Lower lobe of right lung (tissue), 2 donors: Measurements from ENCODE around the gene KRTAP4-11. TPM values are rescaled to one million over a fixed set of nuclear protein-coding genes. Genes with fewer than 3 reads are reported as not detected.
"Not testable (repeated sequence)": the region's sequence is repeated elsewhere in the genome, so short reads cannot be mapped to it uniquely, and the experiment has no call there.

ENCODE experiments used
- ATAC-seq, 2 donors: fragments of 200-7000 bp; cut with Tn5 transposase; one replicate each; pipeline ENCODE4 v1.9.1; 2020 to 2022; ENCODE audit warnings: mild to moderate bottlenecking in 2 of 2, moderate library complexity in 2 of 2
- DNase-seq: peaks from one replicate; pipeline ENCODE4 v3.0.0-alpha.2; 2020
- H3K27ac ChIP-seq: fragments of 200-600 bp; one replicate; pipeline ENCODE4 v1.8.0; 2022
- H3K27me3 ChIP-seq: fragments of 200-600 bp; one replicate; pipeline ENCODE4 v1.8.0; 2022; ENCODE audit warnings: low read depth
- H3K36me3 ChIP-seq: fragments of 200-600 bp; one replicate; pipeline ENCODE4 v1.8.0; 2022; ENCODE audit warnings: mild to moderate bottlenecking
- H3K4me1 ChIP-seq: fragments of 200-600 bp; one replicate; pipeline ENCODE4 v1.8.0; 2022
- H3K4me3 ChIP-seq: fragments of 200-600 bp; one replicate; pipeline ENCODE4 v1.8.0; 2022; ENCODE audit warnings: mild to moderate bottlenecking
- H3K9me3 ChIP-seq: fragments of 200-600 bp; one replicate; pipeline ENCODE4 v1.8.0; 2022
- intact Hi-C: fragments of 100-400 bp; cut with DNase I; formaldehyde crosslinking; loops from one replicate; pipeline ENCODE4 v1.11.0; 2022
- total RNA-seq: library from RNA; stranded (reverse); fragmentation: NEBNext Ultra II Directional; extraction: Animal tissue kit (Norgen Biotek cat#: 25700); gene quantifications from one replicate; pipeline ENCODE4 v1.2.1, GENCODE V29; 2021
- TF ChIP-seq, protein P1 (sequence below): fragments of 200-600 bp; IDR thresholded peaks from one replicate; pipeline ENCODE4 v1.8.0; 2022; ENCODE audit warnings: antibody characterized with exemption, mild to moderate bottlenecking
- donor health status: DM: no; HTN: yes; CAD: no; lungs with severe emphysema.

Gene KRTAP4-11
- total RNA-seq, 1 donor from 2014 or later = not detected

DNA sequence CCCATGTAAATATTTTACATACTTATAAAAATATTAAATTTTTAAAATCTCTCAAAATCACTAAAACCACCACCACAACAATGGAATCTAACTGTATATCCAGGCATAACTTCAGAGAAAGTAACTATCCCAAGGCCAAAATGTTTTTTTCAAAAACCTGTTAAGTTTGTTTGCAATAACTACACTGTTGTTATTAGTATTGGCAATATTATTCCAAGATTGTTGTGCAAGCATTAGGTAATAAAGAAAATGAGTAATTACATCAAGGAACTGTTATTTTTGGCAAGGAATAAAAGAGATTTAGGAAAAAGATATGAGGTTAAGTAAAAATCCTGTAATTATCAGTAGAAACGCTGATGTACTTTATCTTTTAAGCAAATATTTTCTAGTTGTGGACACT lies 9.2 kb upstream of the KRTAP4-11 start:
- DNase-seq = no peak
- Histone ChIP-seq H3K9me3 (no peaks in the 10 kb centered on the region), H3K4me3 (no peak overlapping the region), H3K27ac (no peak overlapping the region), H3K36me3 (no peaks in the 10 kb centered on the region), H3K27me3 (no peaks in the 10 kb centered on the region), H3K4me1 (no peaks in the 10 kb centered on the region)
- intact Hi-C loops = no loop called here
- ATAC-seq = no peak
- TF ChIP-seq, protein P1, sequence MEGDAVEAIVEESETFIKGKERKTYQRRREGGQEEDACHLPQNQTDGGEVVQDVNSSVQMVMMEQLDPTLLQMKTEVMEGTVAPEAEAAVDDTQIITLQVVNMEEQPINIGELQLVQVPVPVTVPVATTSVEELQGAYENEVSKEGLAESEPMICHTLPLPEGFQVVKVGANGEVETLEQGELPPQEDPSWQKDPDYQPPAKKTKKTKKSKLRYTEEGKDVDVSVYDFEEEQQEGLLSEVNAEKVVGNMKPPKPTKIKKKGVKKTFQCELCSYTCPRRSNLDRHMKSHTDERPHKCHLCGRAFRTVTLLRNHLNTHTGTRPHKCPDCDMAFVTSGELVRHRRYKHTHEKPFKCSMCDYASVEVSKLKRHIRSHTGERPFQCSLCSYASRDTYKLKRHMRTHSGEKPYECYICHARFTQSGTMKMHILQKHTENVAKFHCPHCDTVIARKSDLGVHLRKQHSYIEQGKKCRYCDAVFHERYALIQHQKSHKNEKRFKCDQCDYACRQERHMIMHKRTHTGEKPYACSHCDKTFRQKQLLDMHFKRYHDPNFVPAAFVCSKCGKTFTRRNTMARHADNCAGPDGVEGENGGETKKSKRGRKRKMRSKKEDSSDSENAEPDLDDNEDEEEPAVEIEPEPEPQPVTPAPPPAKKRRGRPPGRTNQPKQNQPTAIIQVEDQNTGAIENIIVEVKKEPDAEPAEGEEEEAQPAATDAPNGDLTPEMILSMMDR = no peak

DNA sequence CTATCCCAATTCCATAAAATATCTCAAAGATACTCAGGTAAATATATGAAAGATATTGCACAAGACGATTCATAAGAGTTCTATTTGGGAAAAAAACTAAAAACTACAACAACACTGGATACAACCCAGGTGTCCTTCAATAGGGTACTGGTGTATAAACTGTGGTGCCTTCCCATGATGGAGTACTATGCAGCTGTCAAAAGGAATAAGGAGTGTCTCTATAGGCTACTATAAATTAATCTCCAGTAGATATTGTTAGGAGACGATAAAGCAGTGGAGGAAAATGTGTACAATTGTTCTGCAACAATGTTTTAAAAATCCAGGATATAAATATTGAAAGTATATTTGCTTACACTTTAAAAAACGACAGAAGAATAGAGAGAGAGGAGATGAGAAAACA lies 8.2 kb upstream of the KRTAP4-11 start:
- Histone ChIP-seq H3K9me3 (no peaks in the 10 kb centered on the region), H3K4me1 (no peaks in the 10 kb centered on the region), H3K4me3 (no peak overlapping the region), H3K27ac (no peak overlapping the region), H3K27me3 (no peaks in the 10 kb centered on the region), H3K36me3 (no peaks in the 10 kb centered on the region)
- TF ChIP-seq, protein P1 = no peak
- intact Hi-C loops = no loop called here
- ATAC-seq (no peak), DNase-seq (no peak)

DNA sequence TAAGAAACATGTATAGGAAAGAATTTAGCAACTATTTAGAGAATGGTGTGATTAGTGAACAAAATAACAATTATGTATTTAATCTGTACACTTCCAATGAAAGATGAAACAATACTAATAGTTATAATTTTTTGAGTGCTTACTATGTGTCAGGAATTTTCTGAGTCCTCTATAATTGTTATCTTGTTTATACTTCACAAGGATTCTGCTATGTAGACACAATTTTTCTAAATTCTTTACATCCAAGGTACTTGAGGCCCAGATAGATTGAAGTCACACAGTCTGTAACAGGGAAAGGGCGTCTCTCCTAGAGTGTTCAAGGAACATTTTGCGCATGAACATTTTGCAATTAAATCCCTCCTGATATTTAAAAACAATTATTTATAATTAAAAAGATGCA lies 6.9 kb upstream of the KRTAP4-11 start:
- Histone ChIP-seq H3K36me3 (no peaks in the 10 kb centered on the region), H3K4me3 (no peak overlapping the region), H3K9me3 (no peaks in the 10 kb centered on the region), H3K27ac (no peak overlapping the region), H3K27me3 (no peaks in the 10 kb centered on the region), H3K4me1 (no peaks in the 10 kb centered on the region)
- DNase-seq (no peak), ATAC-seq (no peak)
- intact Hi-C loops = no loop called here
- TF ChIP-seq, protein P1 = no peak

DNA sequence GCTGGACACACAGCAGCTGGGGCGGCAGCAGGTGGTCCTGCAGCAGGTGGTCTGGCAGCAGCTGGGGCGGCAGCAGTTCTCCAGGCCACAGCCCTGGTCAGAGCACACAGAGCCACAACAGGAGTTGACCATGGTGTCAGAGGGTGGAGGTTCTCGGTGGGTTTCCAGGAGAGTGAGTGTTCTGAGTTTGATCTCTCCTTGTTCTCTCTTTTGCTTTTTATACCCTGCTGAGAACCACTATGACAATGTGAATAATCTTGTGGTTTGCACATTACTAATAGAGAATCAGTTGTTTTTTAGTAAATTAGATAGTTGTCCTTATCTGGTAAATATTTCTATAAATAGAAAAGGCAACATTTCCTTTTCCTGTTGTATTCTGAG lies 5.8 kb upstream of the KRTAP4-11 start, which contains the start of gene KRTAP4-12:
KRTAP4-12 (minus strand) TSS at position 192 of the 381 bp plus-strand sequence; CDS start at position 132, 60 bp downstream.
- DNase-seq, H3K4me1 ChIP-seq, H3K9me3 ChIP-seq, intact Hi-C loops, H3K27ac ChIP-seq, H3K36me3 ChIP-seq, ATAC-seq, H3K4me3 ChIP-seq, H3K27me3 ChIP-seq: not testable (repeated sequence)

DNA sequence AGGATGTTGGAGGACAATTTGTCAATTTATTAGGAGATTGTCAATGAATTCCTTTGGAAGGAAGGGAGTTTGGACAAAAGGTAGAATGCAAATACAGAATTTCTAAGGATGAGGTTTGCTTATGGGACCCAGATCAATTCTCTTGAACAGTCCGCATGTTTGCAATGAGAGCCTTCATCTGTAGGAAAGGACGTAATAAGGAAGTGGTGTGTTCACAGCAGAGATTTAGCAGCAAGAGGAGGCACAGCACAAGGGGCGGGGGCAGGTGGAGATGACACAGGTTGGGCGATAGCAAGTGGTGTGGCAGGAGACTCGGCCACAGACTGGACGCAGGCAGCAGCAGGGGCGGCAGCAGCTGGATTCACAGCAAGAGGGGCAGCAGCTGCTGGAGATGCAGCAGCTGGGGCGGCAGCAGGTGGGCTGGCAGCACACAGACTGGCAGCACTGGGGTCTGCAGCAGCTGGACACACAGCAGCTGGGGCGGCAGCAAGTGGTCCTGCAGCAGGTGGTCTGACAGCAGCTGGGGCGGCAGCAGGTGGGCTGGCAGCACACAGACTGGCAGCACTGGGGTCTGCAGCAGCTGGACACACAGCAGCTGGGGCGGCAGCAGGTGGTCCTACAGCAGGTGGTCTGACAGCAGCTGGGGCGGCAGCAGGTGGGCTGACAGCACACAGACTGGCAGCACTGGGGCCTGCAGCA lies 5.3 kb upstream of the KRTAP4-11 start:
- intact Hi-C loops, H3K27ac ChIP-seq, H3K9me3 ChIP-seq, ATAC-seq, H3K4me3 ChIP-seq, H3K36me3 ChIP-seq, DNase-seq, H3K27me3 ChIP-seq, H3K4me1 ChIP-seq: not testable (repeated sequence)

DNA sequence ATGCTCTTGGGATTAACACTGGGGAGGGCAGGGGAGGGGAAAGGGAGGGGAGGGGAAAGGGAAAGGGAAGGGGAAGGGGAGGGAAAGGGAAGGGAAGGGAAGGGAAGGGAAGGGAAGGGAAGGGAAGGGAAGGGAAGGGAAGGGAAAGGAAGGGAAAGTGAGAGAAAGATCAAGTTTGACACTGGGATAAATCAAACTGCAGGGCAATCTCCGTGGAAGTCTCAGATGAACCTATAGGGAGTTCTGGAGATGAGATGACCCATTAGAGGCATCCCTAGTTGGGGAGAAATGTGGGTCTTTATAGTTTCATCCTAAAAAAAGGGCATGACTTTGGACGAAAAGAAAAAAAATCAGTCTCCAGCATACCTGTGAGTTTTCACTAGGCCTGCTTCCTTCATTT lies 3.6 kb upstream of the KRTAP4-11 start:
- DNase-seq = no peak
- H3K36me3 ChIP-seq = no peaks in the 10 kb centered on the region
- no peaks in the 10 kb centered on the region for H3K4me1 ChIP-seq
- no peaks in the 10 kb centered on the region for H3K27me3 ChIP-seq
- TF ChIP-seq, protein P1 = no peak
- no peak overlapping the region for H3K27ac ChIP-seq
- ATAC-seq = no peak
- intact Hi-C loops = no loop called here
- H3K4me3 ChIP-seq = no peak overlapping the region
- H3K9me3 ChIP-seq = no peaks in the 10 kb centered on the region

DNA sequence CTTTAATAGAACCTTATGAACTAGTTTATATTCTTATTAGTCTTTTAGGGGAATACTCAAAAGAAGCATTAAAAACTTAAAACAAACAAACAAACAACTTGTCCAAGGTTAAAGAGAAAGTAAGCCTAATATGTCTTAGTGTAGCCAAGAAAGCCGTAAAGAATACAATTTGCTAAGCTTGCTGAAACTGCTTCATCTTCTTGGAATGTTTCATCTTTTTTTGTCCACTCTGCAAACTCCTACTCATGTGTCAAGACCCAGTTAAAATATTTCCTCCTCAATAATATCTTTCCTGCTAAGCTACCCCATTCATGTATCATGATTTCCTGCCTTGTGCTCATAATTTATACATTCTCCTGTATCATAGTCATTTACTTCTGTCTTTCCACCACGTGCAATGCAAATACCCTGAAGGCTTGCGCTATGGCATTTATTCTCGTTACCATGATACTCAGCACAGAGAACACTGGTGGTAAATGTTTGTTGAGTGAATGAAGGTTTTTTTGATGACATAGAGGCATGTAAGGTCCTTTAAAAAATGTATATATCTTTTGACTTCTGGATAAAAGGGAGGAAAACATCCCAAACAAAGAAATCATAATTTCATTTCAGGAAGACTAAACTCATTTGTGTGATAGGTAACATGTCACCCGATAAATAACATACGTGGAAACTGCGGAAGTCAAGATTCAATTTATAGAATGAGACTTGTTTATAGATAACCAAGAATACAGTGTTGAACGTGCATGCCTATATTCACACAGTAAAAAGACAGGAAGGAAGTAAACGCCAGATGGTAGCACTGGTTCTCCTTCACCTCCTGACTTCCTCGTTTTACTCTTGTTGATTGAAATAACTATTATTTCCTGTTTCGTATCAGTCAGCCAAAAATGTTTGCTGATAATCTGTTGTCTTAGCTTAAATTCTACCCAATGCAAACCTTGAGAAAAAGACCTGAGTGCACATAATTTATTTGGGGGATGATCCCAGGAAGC lies 1.8 kb upstream of the KRTAP4-11 start:
- ATAC-seq, H3K4me3 ChIP-seq, DNase-seq, H3K4me1 ChIP-seq, intact Hi-C loops, H3K27ac ChIP-seq, H3K9me3 ChIP-seq, H3K27me3 ChIP-seq, H3K36me3 ChIP-seq: not testable (repeated sequence)
